GM19239 (cell line): ENCODE results near the gene SPIRE1.
A peak's percentile ranks its signal among the peaks of the same experiment; 100 is the strongest.

Experiments used
- DNase-seq: peaks from one replicate; pipeline ENCODE4 v3.0.0; 2011; ENCODE audit warnings: low spot score; ENCODE audit not compliant: insufficient read length
- FAIRE-seq: peaks from 2 replicates; lab custom pipeline; 2011; peaks lifted over from hg19 to GRCh38; lab: Jason Lieb, UNC

Gene SPIRE1

DNA sequence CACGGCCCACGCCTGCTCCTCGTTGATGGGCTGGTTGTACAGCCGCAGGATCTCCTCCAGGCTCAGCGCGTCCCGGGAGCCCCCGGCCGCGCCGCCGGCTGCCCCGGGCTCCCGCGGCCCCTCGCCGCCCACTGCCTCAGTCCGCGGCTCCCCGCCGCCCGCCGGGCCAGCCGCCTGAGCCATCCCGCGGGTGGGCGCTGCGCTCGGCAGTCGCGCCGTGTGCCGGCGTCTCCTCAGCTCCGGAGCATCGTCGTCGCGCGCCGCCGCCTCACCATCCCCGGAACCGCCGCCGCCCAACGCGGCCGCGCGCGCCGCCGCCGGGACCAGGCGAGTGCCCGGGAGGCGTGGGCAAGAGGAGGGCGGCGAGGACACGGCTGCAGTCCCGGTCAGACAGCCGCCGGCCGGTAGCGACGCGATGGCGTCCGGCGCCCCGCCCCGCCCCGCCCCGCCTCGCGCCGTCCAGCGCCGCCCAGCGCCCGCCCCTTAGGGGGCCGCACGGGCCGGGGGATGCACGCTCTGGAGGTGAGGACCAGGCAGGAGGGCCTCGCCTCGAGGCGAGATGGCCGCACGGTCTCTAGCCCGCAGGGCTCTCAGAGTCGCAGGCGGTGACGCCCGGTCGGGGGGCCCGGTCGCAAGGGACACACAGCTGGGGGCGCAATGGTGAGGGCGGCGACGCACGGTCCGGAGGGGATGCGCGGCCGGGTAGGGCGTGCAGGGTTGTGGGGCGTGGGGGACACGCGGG, at the start of gene SPIRE1:
Gene SPIRE1 (minus strand): TSS at position 424 of the 742 bp plus-strand sequence. CDS start 241 bp downstream, at position 183.
- FAIRE-seq = no peak
- DNase-seq = peak; percentile 52

DNA sequence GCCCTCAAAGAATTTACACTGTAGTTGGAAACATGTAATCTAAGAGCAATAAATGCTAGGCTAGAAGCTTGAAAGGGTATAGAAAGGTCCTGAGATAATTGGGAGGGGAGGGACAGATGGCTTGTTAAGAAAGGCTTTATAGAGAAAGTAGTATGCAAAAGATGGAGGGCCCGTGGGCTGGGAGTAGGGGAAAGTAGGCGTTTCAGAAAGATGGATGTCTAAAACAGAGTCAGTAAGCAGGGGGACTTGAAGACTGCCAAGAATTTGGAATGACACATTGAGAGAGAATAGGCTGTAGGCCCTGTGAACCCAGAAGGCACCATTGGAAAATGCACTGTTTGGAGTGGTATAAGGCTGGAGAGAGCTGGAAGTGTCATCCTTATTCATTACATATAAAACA, 45.8 kb upstream of the SPIRE1 start:
- no peak for DNase-seq
- no peak for FAIRE-seq

DNA sequence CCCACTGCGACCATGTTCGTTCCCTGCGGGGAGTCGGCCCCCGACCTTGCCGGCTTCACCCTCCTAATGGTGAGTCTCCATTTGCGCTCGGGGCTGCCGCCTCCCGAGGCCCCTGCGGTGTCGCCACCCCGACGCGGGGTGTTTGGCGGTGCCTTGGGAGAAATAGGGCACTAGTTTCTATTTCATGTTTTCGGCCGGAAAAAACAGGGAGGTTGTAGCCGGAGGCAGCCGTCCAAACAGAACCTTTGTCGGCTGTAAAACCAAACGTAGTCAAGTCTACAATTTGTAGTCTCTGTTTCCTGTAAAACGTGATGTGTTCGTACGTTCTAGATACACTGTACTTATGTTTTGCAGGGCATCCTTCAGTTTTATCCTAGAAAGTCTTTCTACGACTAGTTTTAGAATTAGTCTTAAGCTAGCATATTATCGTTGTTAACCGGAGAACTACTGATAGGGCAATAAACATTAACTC, 45.2 kb upstream of the SPIRE1 start:
- DNase-seq = no peak
- no peak for FAIRE-seq

DNA sequence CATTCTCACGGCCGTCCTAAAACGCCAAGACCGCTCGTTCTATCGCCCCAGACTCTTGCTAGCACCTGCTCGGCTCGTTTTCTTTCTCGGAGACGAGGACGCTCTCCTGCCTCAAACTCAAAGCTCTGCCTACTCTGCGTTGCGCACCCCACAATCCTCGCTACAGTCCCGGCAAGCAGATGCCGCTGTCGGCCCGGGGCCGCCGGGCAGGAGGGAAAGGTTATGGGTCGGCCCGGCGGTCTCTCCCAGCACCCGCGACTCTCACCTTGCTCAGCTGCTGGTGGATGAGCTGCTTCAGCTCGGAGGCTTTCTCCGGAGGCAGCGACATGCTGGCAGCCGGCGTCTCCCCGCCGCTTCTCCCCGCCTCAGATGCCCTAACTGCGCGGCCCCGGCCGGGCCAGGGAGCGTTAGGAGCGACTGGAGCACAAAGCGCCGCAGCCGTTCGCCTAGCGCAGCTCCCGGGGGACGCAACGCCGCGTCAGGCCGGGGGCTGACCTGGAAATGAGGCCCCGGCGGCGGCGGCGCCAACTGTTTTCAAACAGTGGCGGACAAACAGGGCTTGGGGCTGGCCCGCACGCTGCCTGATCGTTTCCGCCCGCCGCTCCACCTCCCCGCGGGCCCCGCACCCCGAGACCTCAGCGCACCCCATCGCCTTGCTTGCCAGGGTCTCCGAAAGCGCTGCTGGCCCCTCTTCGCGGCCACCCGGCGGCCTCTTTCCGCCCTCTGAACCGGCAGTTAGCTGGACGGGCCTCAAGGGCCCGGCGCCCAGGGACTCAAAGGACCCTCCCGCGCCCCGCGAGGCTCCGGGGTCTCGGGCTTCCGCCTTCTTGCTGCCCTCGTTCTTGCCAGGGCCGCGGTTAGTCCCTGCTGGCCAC, 44.6 kb upstream of the SPIRE1 start, which contains the start of the genes CEP76 and PSMG2:
Gene CEP76 (minus strand): TSS at position 503 of the 875 bp plus-strand sequence. CDS start 175 bp downstream, at position 328.
Gene PSMG2 (plus strand): TSS at position 822 of the 875 bp plus-strand sequence. CDS start 66 bp downstream, outside the sequence.
- peak; percentile 84 for DNase-seq
- FAIRE-seq = peak; percentile 42

DNA sequence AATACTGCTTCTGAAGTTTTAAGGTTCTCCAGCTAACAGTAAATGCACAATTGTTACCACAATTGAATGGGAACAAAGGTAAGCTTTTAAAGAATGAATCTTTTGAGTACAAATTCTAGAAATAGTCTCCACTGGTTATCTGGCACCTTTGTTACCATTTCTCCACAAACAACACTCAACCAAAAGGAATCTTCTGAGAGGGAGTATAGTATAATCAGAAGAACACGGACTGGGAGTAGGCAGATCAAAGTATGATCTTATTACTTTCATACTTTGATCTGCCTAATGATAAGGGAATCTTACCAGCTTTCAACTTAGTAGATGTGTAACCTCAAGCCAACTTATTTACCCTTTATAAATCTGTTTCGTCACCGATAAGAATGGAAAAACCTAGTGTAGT, 43.3 kb upstream of the SPIRE1 start:
- no peak for DNase-seq
- FAIRE-seq = no peak

DNA sequence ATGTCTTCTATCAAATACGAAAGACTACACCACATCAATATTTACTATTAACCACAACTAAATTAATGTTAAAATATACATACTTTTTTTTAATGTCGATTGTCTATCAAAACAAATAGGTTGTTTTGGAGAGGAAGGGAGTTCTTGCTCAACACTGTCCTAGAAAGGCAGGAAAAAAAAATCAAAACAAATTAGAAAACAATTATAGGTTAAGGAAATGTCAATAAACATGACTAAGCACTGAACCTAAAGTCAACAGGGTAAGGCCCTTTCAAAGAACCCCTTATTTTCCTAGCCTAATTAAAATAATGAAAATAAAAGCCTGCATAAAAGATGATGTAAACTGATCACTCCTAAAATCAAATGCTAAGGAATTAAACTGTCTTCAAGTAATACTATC, 41.8 kb upstream of the SPIRE1 start:
- FAIRE-seq = no peak

DNA sequence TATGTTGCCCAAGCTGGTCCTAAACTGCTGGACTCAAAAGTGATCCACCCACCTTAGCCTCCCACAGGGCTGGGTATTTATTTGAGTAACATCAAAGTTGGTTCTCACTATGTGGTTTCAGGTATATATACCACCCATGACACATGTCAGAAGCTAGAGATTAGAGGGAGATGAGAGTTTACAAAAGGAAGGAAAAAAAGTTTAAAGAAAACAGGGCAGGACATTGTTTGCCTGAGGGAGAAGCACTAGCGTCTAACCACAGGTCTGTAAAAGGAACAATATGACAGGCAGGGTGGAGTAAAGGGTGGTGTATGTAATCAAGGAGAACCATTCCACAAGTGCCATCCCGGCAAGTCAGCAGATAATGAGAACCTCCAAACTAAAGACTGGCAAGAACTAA, 36.1 kb upstream of the SPIRE1 start:
- FAIRE-seq (no peak), DNase-seq (no peak)

More for the DNA sequence above, 41.8 kb upstream of the SPIRE1 start:
- no peak for DNase-seq

DNA sequence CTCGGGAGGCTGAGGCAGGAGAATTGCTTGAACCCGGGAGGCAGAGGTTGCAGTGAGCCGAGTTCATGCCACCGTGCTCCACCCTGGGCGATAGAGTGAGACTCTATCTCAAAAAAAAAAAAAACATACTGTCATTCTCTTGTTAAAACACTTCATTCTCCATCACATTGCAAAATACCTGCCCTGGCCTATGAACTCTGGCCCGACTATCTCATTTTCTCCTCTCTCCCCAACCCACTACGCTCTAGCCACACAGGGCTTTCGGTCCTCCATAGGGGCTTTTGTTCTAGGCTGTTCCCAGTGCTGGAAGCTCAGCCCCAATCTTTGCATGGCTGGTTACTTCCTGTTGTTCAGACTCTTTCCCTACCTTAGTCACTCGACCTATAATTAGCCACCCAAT, 34.3 kb upstream of the SPIRE1 start:
- FAIRE-seq = no peak

DNA sequence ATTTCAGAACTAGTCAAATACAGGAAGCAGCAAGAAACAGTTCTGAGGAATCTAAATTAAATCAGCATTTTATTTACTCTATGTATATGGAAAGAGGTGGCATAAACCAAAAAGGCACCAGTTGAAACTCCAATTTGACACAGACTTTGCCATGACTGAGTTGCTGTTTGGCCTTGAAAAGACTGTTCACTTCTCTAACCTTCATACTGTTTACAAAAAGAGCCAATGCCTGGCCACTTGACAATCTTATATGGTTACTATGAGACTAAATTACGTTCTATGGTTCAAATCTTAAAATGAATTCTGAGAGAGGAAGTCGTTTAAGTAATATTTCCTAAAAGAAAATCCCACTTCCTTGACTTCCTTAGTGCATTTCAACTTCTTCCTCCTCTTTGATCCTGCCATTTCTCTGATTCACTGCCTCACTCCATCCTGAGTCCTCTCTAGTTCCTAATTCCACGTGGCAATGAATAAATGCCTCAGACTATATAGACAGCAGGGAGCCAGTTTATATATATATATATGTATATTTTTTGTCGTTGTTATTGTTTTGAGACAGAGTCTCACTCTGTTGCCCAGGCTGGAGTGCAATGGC, 31.4 kb upstream of the SPIRE1 start:
- DNase-seq (no peak), FAIRE-seq (no peak)

More for the DNA sequence above, 34.3 kb upstream of the SPIRE1 start:
- DNase-seq = no peak

DNA sequence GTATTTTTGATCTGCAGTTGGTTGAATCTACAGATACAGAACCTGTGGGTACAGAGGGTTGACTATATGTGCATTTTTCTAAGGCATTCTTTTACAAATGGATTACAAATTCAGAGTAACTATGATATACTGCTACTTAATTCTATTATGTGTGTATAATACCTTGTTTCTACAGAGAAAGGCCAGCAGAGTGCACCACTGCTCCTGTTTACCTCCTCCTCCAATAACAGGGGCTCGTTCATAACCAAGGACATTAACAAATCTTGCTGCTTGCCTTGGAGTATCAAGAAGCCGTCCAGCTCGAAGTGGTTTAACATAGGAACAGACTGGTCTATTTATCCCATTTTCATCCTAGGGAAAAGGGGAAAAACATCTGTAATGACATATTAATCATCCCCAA, 28.2 kb upstream of the SPIRE1 start:
- FAIRE-seq (no peak), DNase-seq (no peak)

DNA sequence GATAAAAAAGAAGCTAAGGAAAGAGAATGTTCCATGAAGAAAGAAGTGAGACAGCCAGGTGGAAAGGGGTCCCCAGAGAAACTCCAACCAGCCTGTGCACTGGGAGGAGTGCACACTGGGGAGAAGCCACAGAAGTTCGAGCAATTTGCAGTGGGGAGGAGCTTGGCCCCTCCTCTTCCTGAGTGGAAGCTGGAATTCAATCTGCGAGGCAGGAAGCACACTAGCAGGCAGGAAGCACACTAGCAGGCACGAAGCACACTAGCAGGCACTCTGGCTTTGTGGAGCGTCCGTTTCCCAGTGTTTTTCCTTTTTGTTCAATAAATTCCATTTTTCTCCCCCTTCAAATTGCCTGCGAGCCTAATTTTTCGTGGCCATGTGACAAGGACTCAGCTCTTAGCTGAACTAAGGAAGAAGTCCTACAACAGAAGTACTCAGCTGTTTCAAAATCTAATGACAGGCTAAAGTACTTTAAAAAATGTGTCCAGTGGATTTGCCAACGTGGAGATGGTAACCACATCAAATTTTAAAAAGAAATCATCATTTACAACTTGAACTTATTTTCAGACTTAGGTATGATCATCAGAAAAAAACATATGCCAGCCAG, 21.4 kb upstream of the SPIRE1 start:
- no peak for FAIRE-seq
- no peak for DNase-seq

DNA sequence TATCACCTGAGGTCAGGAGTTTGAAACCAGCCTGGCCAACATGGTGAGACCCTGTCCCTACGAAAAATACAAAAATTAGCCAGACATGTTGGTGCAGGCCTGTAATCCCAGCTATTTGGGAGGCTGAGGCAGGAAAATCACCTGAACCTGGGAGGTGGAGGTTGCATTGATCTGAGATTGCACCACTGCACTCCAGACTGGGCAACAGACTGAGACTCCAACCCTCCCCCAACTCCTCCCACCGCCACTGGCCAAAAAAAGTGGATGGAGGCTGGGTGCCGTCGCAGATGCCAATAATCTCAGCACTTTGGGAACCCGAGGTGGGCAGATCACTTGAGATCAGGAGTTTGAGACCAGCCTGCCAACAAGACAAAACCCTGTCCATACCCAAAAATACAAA, 10.1 kb upstream of the SPIRE1 start:
- DNase-seq (no peak), FAIRE-seq (no peak)

DNA sequence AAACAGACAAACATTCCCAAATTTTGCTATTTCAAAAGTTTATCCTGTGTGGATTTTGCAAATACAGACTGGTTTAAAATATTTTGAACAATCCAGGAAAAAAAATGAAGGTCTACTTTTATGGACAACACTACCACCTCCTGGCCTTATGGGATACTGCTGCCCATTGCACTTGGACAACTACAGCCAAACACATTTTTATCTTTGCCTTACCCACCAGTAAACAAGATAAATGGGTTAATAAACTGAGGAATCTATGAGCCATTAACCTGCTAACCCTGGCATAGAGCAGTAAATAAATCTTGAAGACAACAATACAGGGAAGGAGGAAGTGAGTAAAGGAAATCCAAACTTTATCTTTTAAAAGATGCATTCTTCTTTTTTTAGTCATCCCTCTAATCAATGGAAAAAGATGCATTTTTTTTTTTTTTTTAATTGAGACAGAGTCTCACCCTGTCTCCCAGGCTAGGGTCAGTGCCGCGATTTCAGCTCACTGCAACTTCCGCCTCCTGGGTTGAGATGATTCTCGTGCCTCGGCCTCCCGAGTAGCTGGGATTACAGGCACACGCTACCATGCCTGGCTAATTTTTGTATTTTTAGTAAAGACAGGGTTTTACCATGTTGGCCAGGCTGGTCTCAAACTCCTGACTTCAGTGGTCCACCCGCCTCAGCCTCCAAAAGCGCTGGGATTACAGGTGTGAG, 2.1 kb upstream of the SPIRE1 start:
- DNase-seq = no peak
- FAIRE-seq = peak; percentile 73

DNA sequence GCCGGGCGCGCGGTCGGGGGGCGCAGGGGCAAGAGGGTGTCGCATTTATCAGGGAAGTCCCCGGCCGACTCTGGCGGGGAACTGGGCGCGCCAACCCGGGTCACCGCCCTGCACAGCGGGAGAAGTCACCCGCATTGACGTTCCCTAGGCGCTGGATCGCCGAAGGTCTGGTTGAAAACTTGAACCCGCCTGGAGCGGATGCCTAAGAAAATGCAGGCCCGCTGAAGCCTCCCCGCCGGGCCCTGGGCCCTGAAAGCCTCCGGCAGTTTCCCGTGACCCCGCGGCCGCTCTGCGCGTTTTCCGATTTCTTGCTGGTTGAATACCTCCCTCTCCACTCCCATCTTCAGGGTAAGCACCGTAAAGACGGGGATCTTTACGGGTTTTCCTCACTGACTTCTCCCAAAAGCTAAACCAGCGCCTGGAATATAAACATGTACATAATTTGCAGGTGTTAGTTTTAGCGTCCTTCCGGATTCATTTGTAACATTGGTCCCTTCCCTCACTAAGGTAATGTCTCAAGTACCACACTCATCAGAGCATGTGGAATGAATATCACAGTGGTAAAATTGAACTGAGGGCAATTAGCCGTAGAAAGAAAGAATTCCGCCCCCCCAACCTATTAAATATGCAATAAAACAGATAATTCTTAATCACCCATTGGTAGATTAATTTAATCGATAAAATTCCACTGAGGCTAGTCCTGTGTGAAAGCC, 675 bp upstream of the SPIRE1 start:
- FAIRE-seq = no peak
- no peak for DNase-seq

DNA sequence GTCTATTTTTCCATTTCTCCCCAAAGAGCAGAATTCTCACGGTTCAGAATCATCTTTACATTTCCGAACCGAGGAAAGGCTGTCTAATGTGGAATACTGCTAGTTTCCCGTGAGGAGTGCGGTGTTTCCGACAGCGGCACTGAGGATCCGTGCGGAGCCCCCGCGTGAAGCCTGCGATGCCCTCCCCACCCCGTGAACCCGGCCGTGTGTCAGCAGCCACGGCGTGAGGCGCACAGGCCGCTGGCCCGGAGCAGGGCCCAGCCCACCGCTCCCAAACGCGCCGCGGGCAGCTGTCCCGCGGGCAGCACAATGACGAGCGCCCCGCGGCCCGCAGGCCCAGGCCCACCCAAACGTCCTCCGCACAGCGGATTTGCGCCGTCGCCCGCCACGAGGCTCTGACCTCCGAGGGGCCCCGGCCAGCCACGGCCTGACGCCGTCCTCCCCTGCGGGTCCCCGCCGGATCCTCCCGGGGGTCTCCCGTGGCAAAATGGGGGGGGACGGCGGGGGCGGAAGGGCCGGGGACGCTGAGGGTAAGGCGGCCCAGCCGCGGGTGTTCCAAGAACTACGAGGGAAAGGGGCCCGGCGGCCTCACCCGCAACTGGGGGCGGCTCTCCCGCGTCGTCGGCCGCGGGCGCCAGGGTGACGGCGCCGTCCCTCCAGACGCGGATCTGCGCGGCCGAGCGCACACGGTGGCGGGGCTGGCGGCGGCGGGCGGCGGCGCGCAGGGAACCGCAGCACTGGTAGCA, 796 bp downstream of the SPIRE1 start:
- no peak for FAIRE-seq

DNA sequence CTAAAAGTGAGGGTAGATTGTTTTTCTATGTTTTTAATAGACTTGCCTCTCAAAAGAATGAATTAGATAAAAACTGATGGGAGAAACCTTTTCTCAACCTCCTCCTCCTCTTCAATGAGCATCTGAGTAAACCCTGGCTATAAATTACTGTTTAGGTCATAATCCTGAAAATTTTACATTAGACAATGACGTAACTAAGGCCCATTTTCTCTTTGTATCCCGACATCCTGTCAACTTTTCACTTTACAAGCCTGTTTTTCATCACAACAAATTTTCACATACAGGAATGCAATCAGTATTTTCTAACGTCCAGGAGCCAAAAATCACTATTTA, 1.3 kb downstream of the SPIRE1 start:
- DNase-seq (no peak), FAIRE-seq (no peak)

More for the DNA sequence above, 796 bp downstream of the SPIRE1 start:
- DNase-seq = peak; percentile 45

DNA sequence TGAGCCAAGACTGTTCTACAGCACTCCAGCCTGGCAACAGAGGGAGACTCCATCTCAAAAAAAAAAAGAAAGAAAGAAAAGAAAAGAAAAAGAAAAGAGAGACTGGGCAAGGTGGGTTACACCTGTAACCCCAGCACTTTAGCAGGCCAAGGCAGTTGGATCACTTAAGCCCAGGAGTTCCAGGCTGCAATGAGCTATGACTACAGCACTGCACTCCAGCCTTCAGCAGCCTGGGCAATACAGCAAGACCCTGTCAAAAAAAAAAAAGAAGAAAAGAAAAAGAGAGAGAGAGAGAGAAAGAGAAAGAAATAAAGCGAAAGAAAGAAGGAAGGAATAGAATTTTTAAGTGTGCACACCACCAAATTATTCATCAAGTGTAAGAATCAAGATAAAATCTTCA, 2.9 kb downstream of the SPIRE1 start:
- FAIRE-seq (no peak), DNase-seq (no peak)

DNA sequence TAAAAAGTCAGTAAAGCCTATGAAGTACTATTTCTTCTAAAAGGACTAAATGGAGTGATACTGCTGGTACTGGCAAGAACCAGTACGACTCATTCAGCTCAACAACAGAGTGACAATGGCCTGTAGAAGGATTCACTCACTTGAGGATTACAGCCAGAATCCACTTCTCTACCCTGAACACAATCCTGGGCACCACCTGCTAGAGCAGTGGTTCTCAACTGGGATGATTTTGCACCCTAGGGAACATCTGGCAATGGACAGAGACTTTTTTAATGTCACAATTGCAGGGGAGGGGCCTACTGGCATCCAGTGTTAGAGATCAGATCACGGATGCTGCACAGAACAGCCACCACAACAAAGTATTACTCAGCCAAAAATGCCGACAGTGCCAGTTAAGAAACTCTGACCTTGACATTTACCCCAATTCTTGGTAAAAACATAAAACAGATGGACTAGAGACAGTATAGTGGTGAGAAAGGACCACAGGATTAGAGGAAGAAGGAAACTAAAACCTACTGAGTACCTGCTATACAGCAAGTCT, 5.0 kb downstream of the SPIRE1 start:
- no peak for FAIRE-seq

More for the DNA sequence above, 5.0 kb downstream of the SPIRE1 start:
- no peak for DNase-seq
